GM18505 (cell line): ENCODE results near the gene ZBTB47.

ENCODE experiments used
- ATAC-seq: cut with Tn5 transposase; IDR thresholded peaks from one replicate; pipeline ENCODE4 v1.9.1; 2021; ENCODE audit not compliant: unreplicated experiment
- POLR2A ChIP-seq: IDR thresholded peaks from 4 replicates; pipeline ENCODE4 v1.6.1; 2011; ENCODE audit warnings: borderline replicate concordance; ENCODE audit not compliant: insufficient read depth, insufficient read length; ENCODE audit errors: extremely low read depth

ZBTB47 gene

DNA sequence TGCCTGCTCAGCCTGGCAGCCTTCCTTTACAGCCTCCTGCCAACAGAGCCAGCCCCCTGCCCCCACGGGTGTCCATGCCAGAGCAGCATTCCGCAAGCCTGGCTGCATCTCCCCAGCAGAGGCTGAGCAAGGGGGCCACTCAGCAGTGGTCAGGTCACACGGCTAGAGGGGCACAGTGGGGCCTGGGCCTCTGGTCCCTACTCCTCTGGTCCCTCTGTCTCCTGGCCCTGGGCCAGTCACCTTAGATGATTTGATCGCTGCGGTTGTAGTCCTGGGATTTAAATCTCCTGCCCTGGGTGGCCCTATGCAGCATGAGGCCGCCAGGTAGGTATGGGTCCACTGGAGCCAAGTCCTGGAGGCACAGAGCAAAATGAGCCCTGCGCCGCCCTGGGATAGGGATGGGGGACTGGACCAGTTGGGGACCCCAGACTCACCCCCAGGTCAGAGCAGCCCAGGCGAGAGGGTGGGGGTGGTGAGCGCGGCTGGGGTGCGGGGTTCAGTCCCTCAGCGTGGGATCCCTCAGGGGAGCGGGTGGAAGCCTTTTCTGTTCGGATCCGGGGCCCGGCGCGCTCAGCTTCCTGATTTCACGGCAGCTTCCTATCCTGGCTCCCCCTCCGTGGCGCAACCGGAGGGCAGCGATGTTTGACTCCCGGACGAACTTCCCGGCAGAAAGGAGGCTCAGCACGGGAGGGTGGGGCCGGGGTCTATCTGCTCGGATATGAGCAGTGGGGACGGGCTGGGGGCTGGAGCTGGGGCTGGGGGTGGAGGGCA is at the start of gene ZBTB47:
ZBTB47 (plus strand) TSS at position 138 of the 771 bp plus-strand sequence. CDS start 4,659 bp downstream, outside the sequence.
- ATAC-seq: no peak
- no peak for TF ChIP-seq POLR2A

DNA sequence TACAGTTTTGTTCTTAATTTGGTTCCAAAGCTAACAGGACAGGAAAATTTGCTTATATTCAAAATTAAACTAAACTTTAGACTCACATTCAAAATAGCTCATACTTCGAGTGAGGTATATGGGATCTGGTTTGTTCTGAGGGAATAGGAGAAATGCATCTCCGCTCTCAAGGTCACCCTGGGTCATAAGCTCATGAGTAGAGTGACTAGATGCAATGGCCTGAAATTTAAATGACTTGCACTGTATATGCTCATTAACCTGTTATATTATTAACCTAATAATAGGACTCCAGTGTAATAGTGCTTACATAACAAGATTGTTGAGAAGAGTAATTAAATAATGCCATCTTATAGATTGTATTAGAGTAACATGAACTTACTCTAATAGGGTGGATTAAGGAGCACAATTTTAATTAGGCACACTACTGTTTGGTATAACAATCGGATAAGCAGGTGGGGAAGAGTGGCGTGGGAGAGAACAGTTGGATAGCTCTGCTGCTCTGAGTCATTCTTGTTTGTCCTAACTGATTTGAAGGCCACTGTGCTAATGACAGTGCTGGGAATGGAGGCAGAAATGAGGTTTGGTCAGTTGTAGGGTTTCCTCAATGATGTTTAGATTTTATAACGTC is 47.8 kb upstream of the ZBTB47 start:
- ATAC-seq: no peak
- TF ChIP-seq POLR2A: no peak

DNA sequence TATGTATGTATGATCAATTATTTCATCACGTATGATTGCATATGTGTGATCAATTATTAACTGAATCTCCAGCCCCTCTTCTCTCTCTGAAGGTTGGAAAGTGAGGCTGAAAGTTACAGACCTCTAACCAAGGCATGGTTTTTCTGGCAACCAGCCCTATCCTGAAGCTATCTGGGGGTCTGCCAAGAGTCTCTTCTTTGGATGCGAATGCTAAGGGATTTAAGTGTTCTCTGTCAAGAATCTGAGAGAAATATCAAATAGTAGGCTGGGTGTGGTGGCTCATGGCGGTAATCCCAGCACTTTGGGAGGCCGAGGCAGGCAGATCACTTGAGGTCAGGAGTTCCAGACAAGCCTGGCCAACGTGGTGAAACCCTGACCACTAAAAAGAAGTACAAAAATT is 44.9 kb upstream of the ZBTB47 start:
- no peak for TF ChIP-seq POLR2A
- no peak for ATAC-seq

DNA sequence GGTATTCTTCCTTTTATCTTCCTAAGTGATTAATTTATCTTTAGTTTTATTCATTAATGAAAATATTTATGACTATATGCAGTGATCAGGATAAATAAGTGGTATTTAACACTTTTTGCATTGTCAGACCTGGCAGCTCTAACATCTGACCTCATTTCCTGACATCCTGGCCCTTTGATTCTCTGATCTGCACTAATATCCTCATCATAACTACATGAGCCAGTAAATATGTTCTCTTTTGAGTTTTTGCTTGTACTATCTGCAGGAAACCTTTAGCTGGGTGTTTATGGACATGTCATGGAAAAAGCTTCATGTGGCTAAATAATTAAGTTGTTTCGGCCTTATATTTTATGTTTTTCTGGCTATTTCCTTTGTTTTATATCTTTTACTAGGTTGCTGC is 42.5 kb upstream of the ZBTB47 start:
- TF ChIP-seq POLR2A: no peak
- no peak for ATAC-seq

DNA sequence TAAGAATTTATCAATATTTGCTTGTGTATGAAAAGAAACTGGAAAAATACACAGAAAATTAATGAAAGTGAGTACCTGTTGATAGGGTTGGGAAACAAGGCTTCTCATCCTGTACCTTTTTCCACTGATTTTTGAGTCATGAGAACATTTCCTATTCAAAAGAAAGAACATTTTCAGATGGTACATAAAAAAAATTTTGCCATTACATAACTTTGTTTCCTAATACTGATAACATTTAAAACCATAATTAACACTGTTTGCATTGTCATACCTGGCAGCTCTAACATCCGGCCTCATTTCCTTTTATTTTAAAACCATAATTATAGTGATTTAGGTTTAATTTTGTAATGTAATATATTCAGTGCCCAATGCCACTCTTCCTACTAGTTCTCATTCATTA is 41.3 kb upstream of the ZBTB47 start:
- no peak for TF ChIP-seq POLR2A
- no peak for ATAC-seq

DNA sequence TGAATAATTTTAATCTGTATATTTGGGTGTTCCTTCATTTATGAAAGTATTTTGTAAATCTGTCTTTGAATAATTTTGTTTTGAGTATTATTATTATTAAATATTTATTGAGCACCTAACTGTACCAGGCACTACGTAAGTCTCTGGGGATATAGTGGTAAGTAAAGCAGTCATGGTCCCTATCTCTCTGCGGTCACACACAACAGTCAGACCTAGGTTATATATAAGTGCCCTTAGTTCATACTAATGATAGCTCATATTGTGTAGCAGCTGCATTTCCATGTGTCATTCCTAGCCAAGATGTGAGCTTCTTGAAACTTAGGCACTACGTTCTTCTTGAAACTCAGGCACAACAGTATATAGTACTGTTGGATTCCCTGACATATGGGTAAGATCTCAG is 40.6 kb upstream of the ZBTB47 start:
- no peak for TF ChIP-seq POLR2A
- ATAC-seq: no peak

DNA sequence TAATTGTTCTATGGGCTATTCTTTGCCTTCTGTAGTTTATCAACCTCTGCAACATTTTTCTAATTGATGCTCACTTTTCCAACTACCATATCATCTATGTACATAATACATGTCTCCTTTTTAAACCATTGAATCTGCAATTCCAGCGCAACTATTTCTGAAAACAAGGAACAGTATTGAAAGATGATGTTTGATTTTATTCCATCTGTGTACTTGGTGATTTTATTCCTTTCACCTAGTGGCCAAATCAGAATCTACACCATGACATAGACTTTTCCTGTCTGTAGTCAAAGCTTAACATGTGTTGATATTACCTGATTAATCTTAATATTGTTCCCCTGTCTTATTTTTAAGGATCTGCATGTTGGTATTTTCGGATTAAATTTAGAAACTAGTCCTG is 40.0 kb upstream of the ZBTB47 start:
- no peak for TF ChIP-seq POLR2A
- ATAC-seq: no peak

DNA sequence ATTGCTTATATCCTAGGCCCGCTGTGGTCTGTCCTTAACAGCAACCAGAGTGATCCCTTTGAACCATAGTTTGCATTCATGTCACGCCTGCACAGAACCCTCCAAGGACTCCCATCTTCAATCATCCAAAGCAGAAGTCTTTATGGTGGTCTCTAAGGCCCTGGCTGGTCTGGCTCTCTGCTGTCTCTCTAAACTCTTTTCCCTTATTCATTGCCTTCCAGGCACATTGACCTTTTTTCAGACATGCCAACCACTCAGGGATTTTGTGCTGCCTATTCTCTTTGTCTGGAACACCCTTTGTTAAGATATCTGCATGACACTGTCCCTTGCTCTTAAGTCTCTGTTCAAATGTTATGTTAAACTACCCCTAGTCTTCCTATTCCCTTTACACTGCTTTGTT is 21.9 kb upstream of the ZBTB47 start:
- TF ChIP-seq POLR2A: no peak
- no peak for ATAC-seq

DNA sequence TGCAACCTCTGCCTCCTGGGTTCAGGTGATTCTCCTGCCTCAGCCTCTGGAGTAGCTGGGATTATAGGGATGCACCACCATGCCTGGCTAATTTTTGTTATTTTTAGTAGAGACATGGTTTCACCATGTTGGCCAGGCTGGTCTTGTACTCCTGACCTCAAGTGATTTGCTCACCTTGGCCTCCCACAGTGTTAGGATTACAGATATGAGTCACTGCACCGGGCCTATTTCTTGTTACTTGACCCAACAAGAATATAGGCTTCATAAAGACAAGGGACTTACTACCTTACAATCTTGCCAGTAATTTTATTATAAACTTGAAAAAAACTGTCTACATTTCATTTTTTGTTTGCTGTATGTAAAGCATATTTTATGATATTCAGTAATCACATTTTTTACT is 21.4 kb upstream of the ZBTB47 start:
- ATAC-seq: no peak
- TF ChIP-seq POLR2A: no peak

DNA sequence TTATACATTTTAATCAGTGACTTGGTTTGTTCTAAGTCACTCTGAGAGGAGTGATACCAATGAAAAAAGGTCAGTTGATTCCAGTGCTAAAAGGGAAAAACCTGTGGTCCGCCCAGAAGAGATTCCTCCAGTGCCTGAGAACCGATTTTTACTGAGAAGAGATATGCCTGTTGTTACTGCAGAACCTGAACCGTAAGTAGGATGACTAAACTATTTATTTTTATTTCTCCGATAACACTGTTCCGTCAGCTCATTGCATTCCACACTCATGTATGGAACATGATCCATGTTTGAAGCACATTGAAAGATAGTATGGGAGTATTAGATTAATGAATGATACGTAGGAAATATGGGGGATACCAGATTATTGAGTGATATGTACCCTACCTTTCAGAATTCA is 20.0 kb upstream of the ZBTB47 start:
- ATAC-seq: no peak
- TF ChIP-seq POLR2A: no peak

DNA sequence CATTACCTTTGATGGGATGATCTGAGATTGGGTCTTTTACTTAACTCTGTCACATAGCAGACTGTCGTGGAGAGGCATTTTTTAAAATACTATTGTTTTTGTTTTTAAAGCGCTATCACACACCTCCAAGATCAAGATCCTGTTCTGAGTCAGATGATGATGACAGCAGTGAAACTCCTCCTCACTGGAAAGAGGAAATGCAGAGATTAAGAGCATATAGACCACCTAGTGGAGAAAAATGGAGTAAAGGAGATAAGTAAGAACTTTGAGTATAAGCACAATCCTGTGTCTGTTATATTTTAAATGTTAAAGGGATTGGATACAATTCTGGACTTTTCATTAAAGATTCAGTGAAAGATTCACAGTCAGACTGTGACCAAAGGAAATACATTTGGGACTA is 18.4 kb upstream of the ZBTB47 start:
- TF ChIP-seq POLR2A: no peak
- no peak for ATAC-seq

DNA sequence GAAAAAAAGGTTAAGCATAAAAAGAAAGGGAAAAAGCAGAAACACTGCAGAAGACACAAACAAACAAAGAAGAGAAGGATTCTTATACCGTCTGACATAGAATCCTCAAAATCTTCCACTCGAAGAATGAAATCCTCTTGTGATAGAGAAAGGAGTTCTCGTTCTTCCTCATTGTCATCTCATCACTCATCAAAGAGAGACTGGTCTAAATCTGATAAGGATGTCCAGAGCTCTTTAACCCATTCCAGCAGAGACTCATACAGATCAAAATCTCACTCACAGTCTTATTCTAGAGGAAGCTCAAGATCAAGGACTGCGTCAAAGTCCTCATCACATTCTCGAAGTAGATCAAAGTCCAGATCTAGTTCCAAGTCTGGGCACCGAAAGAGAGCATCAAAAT is 16.5 kb upstream of the ZBTB47 start:
- no peak for TF ChIP-seq POLR2A
- no peak for ATAC-seq

DNA sequence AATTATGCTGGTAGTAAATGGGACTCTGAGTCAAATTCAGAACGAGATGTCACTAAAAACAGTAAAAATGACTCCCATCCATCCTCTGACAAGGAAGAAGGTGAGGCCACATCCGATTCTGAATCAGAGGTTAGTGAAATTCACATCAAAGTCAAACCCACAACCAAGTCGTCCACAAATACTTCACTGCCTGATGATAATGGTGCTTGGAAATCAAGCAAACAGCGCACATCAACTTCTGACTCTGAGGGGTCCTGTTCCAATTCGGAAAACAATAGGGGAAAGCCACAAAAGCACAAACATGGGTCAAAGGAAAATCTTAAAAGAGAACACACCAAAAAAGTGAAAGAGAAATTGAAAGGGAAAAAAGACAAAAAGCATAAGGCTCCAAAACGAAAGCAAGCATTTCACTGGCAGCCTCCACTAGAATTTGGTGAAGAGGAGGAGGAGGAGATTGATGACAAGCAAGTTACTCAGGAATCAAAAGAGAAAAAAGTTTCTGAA is 15.1 kb upstream of the ZBTB47 start:
- no peak for TF ChIP-seq POLR2A
- no peak for ATAC-seq

DNA sequence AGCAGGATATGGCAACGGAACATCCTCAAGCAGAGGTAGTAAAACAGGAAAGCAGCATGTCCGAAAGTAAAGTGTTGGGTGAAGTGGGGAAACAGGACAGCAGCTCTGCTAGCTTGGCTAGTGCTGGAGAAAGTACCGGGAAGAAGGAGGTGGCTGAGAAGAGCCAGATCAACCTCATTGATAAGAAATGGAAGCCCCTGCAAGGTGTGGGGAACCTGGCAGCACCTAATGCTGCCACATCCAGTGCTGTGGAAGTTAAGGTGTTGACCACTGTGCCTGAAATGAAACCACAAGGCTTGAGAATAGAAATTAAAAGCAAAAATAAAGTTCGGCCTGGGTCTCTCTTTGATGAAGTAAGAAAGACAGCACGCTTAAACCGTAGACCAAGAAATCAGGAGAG is 14.3 kb upstream of the ZBTB47 start:
- no peak for ATAC-seq

More for the DNA sequence above, 14.3 kb upstream of the ZBTB47 start:
- TF ChIP-seq POLR2A: no peak
